Activated CD4-positive, CD25-positive, alpha-beta regulatory T cell treated with anti-CD3 and anti-CD28 coated beads, Interleukin-2, amount 50 U/mL, for 72 hours (primary cell): Measurements from ENCODE around the gene MYADM.

ENCODE experiments used
- DNase-seq: peaks from one replicate; pipeline ENCODE4 v3.0.0; 2021

The MYADM gene

DNA sequence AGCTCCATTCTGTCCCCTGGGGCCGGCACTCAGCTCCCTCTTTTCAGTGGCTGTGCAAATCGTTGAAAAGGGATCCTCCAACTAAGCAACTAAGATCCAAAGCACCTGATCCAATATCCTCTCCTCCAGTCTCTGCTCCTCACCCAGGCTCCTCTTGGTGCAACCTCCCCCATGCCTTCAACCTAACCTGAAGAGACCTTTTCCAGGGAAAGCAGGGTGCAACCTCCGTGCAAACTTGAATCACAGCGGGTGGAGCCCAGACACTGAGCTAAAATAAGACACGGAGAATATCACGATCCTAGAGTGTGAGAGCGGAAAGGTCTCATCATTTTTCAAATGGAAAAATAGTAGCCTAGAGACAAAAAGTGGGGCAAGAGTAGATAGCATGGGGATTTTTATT, 49.7 kb downstream of the MYADM start:
- no peak for DNase-seq
